Activated CD8-positive, alpha-beta T cell treated with anti-CD3 and anti-CD28 coated beads for 36 hours (primary cell): ENCODE data around the gene WDR70. TPM values are rescaled to one million over a fixed set of nuclear protein-coding genes. Genes with fewer than 3 reads are reported as not detected.

Experiments used
- ATAC-seq: fragments of 200-7000 bp; cut with Tn5 transposase; one replicate; pipeline ENCODE4 v1.10.0; 2021; ENCODE audit warnings: mild to moderate bottlenecking, moderate library complexity
- CTCF ChIA-PET: fragments of 350-600 bp; sonication (Branson Sonifier 250); formaldehyde crosslinking; loops from one replicate; lab custom pipeline; 2021; ENCODE audit warnings: antibody characterized with exemption; lab: Charles Lee
- POLR2A ChIA-PET: fragments of 350-600 bp; sonication (Branson Sonifier 250); formaldehyde crosslinking; loops from one replicate; lab custom pipeline; 2021; ENCODE audit warnings: antibody characterized with exemption; lab: Charles Lee
- DNase-seq: peaks from one replicate; pipeline ENCODE4 v3.0.0-alpha.2; 2020
- H3K27ac Mint-ChIP-seq: one replicate; pipeline ENCODE4 v1.8.0; 2021; ENCODE audit warnings: mild to moderate bottlenecking, mixed read lengths
- H3K27me3 Mint-ChIP-seq: one replicate; pipeline ENCODE4 v1.8.0; 2021; ENCODE audit warnings: mixed read lengths
- H3K36me3 Mint-ChIP-seq: one replicate; pipeline ENCODE4 v1.8.0; 2021; ENCODE audit warnings: low read depth, mixed read lengths
- H3K4me1 Mint-ChIP-seq: one replicate; pipeline ENCODE4 v1.8.0; 2021; ENCODE audit warnings: low read depth, mixed read lengths
- H3K4me3 Mint-ChIP-seq: one replicate; pipeline ENCODE4 v1.8.0; 2021; ENCODE audit warnings: mild to moderate bottlenecking, moderate library complexity, mixed read lengths
- H3K9me3 Mint-ChIP-seq: one replicate; pipeline ENCODE4 v1.8.0; 2021; ENCODE audit warnings: mixed read lengths
- CTCF ChIP-seq: fragments of 200-600 bp; IDR thresholded peaks from one replicate; pipeline ENCODE4 v1.8.0; 2022; ENCODE audit warnings: antibody characterized with exemption, mild to moderate bottlenecking
- intact Hi-C: fragments of 100-400 bp; cut with micrococcal nuclease; formaldehyde crosslinking; loops from one replicate; pipeline ENCODE4 v1.10.0; 2022
- total RNA-seq, 2 experiments: library from RNA; stranded (reverse); gene quantifications; one replicate each; pipeline ENCODE4 v1.2.3, GENCODE V29; 2021

WDR70 gene
- total RNA-seq, 2 experiments from 2014 or later = 30.8 to 32.7 TPM

GRCh38 chr5:37769108-37769507 is 390.0 kb downstream of the WDR70 start:
- H3K4me1 Mint-ChIP-seq = no peaks in the 10 kb centered on the region
- H3K9me3 Mint-ChIP-seq = peaks cover 5% of the 10 kb centered on the region
- H3K36me3 Mint-ChIP-seq = no peaks in the 10 kb centered on the region
- intact Hi-C loops = no loop called here
- DNase-seq (no peak), ATAC-seq (no peak)
- H3K27me3 Mint-ChIP-seq = no peaks in the 10 kb centered on the region
- CTCF ChIA-PET = no interaction called here
- POLR2A ChIA-PET = interaction anchor here (0.6 kb wide), 1 partner anchor 210 kb away, joined by 4 read pairs; no protein-coding TSS in a partner anchor
- no peak overlapping the region for H3K27ac Mint-ChIP-seq
- no peak overlapping the region for H3K4me3 Mint-ChIP-seq
- no peak for TF ChIP-seq CTCF

GRCh38 chr5:37769840-37770239 is 390.7 kb downstream of the WDR70 start:
- intact Hi-C loops = no loop called here
- DNase-seq (no peak), ATAC-seq (no peak)
- H3K4me3 Mint-ChIP-seq = no peak overlapping the region
- H3K27me3 Mint-ChIP-seq = no peaks in the 10 kb centered on the region
- peaks cover 7% of the 10 kb centered on the region for H3K9me3 Mint-ChIP-seq
- H3K36me3 Mint-ChIP-seq = peaks cover 1% of the 10 kb centered on the region
- POLR2A ChIA-PET = interaction anchor here (0.6 kb wide), 1 partner anchor 211 kb away, joined by 4 read pairs; no protein-coding TSS in a partner anchor
- no peak for TF ChIP-seq CTCF
- CTCF ChIA-PET = no interaction called here
- no peak overlapping the region for H3K27ac Mint-ChIP-seq
- no peaks in the 10 kb centered on the region for H3K4me1 Mint-ChIP-seq

- CTCF ChIA-PET = no interaction called here
- TF ChIP-seq CTCF = no peak
- no peak for ATAC-seq
These were observed 391.7 kb downstream of the WDR70 start for GRCh38 chr5:37770786-37771185.

GRCh38 chr5:37771203-37771611 is 392.1 kb downstream of the WDR70 start:
- TF ChIP-seq CTCF = no peak
- Mint-ChIP-seq H3K36me3 (peaks cover 6% of the 10 kb centered on the region), H3K27me3 (no peaks in the 10 kb centered on the region), H3K4me1 (no peaks in the 10 kb centered on the region), H3K4me3 (no peak overlapping the region), H3K27ac (no peak overlapping the region), H3K9me3 (peaks cover 11% of the 10 kb centered on the region)
- intact Hi-C loops = no loop called here
- ATAC-seq (no peak), DNase-seq (no peak)
- CTCF ChIA-PET = no interaction called here
- POLR2A ChIA-PET = no interaction called here

More at GRCh38 chr5:37770786-37771185, 391.7 kb downstream of the WDR70 start:
- POLR2A ChIA-PET = no interaction called here
- Mint-ChIP-seq H3K9me3 (peaks cover 11% of the 10 kb centered on the region), H3K36me3 (peaks cover 6% of the 10 kb centered on the region), H3K4me3 (no peak overlapping the region), H3K27me3 (no peaks in the 10 kb centered on the region), H3K27ac (no peak overlapping the region), H3K4me1 (no peaks in the 10 kb centered on the region)
- intact Hi-C loops = no loop called here
- DNase-seq = no peak

- Mint-ChIP-seq H3K27ac (no peak overlapping the region), H3K9me3 (peaks cover 11% of the 10 kb centered on the region), H3K4me3 (no peak overlapping the region), H3K27me3 (no peaks in the 10 kb centered on the region), H3K36me3 (peaks cover 6% of the 10 kb centered on the region), H3K4me1 (no peaks in the 10 kb centered on the region)
- intact Hi-C loops = no loop called here
- ChIA-PET CTCF (no interaction called here), POLR2A (no interaction called here)
- ATAC-seq = no peak
- DNase-seq = no peak
- TF ChIP-seq CTCF = no peak
These were observed 392.6 kb downstream of the WDR70 start for GRCh38 chr5:37771731-37772130.
